Endometrial microvascular endothelial cells (primary cell): ENCODE results near the gene ADGRV1. TPM values are rescaled to one million over a fixed set of nuclear protein-coding genes. Genes with fewer than 3 reads are reported as not detected.

Source experiments
- in situ Hi-C: cut with HindIII; loops from 2 replicates; pipeline ENCODE4 v1.10.0; 2017; ENCODE audit warnings: low sequenced_read_pairs, low pct_unique_long_range_greater_than_20kb; ENCODE audit errors: inconsistent ontology term
- total RNA-seq: library from RNA; depleted of rRNA; stranded (reverse); fragments of >200 nt; gene quantifications from one replicate; pipeline ENCODE4 v1.2.3, GENCODE V29; 2015; ENCODE audit errors: inconsistent ontology term

Gene ADGRV1
- total RNA-seq, 1 donor from 2014 or later = not detected

DNA sequence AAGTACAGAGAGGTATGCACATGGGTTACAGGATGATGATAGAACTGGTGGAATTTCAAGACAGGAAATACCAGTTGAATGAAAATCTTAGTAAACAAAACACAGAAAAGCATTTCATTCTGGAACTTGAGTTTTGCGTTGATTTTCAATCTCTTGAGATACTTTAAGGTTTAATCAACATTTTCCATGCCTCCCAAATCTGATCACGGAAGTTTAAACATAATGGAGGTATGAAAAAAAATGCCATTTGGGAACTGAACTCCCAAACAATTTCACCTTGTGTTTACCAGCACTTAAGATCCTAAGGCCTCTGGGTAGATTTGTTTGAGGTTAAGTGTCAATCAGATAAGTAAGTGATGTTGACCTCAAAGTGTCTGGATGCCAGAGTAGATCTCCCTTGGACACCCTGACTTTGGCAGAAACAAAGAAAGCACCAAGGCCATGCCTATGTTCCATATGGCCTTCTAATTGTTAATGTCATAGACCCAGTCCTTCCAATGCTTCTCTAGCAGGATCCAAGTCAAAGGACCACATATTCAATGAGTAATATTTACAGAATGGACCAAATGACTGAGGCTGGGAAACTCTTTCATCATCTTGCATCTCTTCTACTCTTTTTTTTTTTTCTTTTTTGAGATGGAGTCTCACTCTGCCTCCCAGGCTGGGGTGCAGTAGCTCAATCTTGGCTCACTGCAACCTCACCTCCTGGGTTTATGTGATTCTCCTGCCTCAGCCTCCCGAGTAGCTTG is 607.6 kb downstream of the ADGRV1 start:
- in situ Hi-C loops = no loop called here

DNA sequence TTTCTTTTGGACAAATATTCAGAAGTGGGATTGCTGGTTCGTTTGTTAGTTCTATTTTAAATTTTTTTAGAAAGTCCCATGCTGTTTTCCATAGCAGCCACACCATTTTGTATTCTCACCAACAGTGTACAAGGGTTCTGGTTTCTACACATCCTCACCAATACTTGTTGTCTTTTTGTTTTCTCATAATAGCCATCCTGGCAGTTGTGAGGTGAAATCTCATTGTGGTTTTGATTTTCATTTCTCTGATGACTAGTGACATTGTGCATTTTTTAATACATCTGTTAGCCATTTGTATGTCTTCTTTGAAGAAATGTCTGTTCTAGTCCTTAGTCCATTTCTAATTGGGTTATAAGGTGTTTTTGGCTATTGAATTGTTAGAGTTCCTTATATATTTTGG is 610.3 kb downstream of the ADGRV1 start:
- in situ Hi-C loops = no loop called here

DNA sequence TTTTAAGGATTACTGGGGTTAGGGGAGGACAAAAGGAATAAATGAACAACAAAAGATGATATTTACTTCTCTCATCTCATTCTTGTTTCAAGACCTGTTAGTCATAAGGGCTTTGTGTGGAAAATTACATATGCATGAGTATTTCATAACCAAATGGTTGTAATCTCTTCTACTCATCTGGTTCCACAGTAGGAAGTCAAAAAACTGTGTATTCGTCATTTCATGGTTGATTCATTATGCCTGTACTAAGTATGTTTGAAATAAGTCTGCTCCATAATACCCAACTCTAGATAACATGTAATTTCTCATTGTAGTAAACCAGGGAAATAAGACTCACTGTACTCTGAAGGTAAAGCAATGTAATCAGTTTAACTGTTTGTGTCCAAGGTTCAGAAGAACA is 611.7 kb downstream of the ADGRV1 start:
- in situ Hi-C loops = no loop called here

DNA sequence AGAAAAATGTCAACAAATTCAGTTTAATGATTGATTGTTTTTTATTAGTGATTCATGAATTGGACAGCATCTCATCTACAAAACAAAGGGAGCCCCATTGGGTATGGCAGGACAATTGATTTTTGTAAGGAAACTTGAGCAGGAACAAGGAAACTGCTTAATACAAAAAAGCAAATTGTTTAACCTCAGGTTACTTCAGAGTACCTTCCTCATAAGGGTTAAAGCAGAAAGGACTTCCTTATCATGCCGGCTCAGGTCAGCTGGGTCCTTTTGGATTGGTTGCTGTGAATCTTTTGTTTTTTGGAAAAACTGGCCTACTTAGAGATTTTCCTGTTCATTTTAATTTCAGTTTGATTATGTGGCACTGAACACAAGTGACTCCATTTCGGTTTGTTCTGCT is 612.7 kb downstream of the ADGRV1 start:
- in situ Hi-C loops = no loop called here

DNA sequence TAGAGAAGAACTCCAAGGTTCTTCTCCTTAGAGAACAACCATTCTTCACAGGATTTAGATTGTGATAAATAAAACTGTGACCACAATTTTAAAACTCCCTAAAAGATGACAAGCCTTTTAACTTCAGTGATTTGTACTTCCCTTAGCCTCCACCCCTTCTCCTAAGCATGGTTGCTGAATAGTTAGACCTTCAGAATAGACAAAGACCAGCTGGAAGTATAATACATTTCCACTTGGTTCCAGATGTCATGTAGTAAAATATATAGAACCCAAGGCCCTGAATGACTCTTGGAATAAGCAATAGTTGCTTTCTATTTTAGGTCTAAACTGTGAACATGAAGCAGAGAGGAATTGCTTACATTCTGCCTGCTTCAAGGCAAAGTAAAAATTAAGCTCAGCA is 615.8 kb downstream of the ADGRV1 start:
- in situ Hi-C loops = no loop called here

DNA sequence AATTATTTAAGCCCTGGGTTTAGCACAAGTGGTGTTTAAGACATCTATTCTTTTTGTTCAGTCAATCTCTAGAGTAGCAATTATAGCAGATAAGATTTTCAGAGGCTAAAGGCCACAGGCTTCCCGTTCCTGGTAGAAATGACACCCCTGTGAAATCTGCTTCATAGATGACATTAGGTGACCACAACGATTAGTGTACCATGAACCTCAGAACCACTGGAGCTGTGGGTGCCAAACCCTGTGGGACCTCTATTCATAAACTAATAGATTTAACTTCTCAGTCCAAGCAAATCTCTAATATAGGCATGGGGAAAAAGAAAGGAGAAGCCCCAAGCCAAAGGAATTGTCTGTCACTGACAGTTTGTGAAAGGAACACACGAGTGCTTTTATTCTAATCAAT is 617.1 kb downstream of the ADGRV1 start:
- in situ Hi-C loops = no loop called here

DNA sequence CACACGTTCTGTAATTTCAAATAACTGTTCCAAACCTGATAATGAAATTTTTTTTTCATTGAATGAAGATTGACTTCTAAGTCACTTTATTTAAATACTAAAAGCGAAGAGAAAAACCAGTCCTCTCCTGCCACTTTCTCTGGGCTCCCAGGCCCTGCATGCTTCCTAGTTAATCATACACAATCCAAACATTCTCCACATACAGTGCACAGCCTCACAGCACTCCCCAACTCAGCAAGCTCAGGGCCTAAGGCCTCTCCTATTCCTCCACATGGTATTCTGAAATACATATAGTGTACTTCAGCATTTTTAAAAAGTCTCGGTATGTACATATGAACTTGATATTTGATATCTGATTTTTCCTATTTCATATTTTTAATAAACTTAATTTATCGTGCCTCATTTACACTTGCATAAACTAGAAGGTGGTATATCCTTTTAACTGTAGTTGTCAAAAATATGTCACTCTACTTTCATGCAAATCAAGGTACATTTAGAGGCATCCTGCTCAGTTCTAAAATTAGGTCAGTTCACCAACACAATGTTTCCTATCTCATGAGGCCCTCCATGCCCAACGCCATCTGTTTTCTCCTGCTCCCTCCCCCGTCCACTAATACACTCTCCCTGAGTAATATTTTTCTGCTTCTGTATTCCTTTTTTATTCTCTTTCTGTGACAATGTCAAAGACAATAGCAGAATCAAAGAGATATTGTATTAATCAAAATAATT is 617.9 kb downstream of the ADGRV1 start:
- in situ Hi-C loops = no loop called here

DNA sequence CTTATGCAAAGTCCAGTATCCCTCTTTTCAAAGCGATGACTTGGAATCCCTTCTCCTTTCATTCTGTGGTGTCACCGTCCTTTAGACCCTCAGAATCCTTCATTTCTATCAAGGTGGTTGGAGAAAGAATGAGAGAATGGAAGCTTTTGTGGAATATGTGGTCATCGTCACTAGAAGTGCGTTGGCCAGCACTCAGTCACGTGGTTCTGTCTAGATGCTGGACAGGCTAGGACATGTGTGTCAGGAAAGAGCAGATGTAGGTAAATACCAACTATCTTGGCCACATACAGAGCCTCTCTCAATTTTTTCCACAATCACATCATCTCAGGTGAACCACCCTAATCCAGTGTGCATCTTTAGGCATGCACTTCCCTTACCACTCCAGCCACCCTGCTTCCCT is 618.5 kb downstream of the ADGRV1 start:
- in situ Hi-C loops = no loop called here

DNA sequence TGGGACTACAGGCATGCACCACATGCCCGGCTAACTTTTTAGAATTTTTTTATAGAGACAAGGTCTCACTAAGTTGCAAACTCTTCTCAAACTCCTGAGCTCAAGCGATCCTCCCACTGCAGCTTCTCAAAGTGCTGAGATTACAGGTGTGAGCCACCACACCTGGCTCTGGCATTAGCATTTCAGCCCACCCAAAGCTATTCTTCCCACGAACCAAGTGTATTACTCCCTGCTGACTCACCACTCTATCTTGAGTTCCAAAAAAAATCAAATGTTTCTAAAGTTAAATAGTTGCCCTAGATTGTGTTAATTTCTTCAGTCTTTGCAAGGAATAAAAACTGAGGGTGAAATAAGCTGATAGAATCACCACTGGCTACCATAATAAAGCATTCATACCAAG is 619.0 kb downstream of the ADGRV1 start:
- in situ Hi-C loops = no loop called here

DNA sequence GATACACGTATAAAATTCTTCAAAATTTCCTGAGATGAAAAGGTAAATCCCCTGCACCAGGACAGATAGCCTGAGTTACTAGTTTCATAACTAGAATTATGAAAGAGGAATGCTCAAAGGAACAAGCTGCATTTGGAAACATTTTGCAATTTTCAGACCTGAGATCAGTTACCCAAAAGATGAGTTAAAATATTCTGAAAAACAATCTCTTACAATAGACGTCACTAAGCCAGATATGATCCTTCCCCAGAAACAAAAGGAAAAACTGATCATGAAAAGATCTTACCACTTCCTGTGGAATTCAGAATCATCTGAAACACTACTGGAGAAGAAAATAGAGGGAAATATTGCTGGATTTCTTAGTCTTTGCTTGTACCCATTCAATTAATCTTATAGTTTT is 619.9 kb downstream of the ADGRV1 start:
- in situ Hi-C loops = no loop called here

DNA sequence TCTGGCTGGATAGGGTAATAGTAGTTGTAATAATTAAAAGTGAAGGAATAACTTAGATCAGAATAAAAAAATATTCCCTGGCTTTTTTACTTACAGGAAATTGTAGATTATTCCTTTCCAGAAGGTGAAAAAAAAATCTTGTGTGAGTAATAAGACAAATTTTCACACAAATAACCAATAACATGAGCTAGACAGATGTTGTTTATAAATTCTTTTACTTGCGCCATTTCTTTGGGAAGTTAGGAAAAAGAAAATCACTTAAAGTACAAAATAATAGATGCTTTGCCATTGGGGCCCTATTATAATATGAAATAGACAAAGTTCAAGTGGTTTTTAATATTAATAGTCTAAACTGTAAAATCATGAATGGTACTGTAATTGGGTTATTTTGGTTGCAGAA is 620.4 kb downstream of the ADGRV1 start:
- in situ Hi-C loops = no loop called here

DNA sequence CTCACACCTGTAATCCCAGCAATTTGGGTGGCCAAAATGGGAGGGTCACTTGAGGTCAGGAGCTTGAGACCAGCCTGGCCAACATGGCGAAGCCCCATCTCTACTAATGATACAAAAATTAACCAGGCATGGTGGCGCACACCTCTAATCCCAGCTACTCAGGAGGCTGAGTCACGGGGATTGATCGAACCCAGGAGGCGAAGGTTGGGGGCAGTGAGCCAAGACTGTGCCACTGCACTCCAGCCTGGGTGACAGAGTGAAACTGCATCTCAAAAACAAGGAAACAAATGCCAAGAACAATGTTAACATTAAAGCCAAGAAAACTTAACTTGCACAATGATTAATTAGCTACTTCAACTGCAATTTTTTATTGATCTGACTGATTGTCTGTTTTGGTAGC is 621.9 kb downstream of the ADGRV1 start:
- in situ Hi-C loops = no loop called here

DNA sequence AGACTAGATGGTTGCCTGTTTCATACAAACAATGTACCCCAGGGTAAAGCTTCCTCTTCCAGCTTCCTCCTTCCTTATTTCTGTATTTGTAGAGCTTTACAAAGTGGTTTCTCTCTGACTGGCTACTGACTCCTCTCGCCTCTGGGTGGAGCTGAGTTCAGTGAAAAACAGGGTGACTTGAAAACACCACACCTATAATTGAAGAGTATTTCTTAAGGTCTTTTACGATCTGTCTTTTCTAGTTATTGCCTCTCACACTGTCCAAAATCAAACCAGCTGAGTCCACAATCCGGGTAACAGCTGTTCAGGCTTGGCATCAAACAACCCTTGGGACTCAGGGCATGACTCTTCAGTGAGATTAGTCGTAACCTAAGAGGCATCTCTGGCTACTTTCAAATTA is 624.2 kb downstream of the ADGRV1 start:
- in situ Hi-C loops = no loop called here

DNA sequence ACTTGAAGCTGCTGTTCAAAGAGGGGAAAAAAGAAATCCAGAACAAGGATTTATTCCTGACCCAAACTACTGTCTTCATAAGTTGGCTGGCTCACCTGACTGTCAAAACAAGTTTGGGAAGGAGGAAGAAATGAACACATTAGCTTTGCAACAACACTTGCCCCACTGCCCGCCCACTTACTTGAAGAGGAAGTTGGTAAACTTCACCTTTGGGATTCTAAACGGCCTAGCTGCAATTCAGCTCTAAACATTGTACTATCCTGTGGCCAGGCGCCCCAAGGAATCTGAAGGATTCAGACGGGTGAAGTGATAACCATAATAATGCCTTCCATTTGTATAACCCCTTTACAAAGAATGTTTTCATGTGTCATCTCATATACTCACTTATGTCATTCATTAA is 625.1 kb downstream of the ADGRV1 start:
- in situ Hi-C loops = no loop called here

DNA sequence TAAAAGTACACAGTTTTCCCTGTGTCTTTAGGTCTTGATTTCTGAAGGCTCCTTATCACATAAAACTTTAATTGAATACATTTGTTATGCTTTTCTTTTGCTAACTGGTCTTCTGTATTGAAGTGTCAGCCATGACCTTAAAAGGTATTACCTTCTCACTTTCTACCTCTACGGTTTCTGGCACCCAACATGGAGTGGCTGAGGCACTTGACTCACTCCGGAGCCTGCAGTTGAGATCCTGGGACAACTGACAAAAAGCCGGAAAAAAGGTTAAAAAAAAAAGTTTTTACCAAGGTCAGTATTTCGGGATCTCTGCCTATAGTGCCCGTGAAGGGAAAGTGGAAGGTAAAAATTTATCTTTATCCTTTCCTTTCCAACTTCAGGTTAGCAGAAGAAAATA is 627.5 kb downstream of the ADGRV1 start:
- in situ Hi-C loops = no loop called here

DNA sequence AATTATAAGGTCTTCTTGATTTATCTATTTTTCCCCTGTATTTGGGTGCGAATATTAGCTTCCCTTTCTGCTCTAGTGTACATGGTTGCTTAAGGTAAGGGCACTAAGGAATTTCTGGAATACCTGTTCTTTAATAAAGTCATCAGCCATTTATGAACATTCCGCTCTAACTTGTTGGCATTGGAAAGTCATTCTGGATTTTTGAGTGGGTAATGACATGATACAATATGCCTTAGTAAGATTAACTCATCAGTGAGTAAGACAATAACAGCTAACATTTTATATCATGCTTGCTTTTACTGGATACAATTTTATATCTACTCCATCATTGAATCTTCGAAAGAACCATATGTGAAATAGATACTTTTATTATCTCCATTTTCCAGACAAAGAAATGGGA is 628.4 kb downstream of the ADGRV1 start:
- in situ Hi-C loops = no loop called here

DNA sequence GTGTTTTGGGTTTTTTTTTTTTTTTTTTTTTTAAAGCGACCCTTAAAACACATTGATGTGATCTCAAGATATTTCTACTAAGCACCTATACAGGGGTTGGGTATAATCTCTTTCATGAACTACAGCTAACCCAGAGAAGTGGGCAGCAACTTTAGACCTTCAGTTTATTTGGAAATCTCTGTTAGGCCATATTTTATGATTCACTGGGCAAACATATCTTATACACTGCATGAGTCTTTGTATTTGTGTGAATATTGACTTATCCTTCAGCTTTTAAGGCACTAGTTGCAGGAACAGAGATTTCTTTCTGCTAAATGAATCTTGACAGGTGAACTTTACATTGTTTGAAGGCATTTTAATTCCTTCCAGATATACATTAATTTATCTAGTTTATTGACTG is 630.2 kb downstream of the ADGRV1 start:
- in situ Hi-C loops = no loop called here

DNA sequence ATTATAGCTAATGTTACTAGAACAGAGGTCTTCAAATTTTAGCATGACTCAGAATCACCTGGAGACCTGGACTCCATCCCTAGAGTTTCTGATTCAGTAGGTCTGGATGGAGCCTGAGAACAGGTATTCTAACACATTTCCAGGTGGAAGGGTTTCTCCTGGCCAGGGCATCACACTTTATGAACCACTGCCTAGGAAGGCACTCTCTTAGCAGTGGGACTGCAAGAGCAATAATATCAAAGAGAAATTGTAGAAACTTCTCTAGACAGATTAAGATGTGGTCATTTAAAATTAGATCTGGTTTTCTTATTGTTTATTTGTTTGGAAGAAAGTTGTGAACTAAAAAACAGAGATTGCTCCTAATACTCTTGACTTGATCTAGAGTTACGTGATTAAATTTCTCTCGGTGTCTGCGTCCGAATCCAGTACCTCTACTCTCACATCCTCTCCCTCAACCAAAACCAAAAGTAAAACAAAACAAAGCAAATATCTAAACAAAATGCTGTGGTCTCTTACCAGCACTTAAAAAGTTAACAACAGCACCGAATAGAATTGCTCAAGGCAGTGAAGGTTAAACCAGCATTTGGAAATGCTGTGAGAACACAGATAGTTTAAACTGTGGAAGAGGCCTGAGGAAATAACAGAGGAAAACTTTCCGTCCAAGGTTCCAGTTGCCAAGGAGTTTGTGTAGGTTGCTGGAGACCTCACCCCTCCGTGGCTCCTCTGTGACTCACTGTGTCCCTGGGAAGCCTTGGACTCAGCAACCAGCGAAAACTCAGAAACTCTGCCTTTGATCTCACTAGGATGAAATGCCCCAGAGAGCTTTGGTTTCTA is 631.1 kb downstream of the ADGRV1 start:
- in situ Hi-C loops = no loop called here

DNA sequence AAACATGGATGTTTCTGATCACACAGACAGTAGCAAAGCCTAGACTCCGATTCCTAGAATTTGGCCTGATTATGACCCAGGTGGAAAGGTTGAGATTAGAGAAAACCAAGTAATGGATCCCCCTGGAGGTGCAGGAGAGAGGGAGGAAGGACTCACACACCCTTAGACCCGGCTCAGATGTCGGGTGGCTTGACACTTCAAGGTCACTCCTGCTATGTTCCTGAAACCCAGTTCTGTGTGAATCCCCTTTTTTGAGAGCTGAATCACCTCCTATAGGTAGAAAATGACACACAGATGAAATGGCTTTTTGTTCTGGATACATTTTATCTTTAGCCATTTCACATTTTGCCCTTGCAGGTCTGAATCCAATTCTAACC is 631.7 kb downstream of the ADGRV1 start:
- in situ Hi-C loops = no loop called here

DNA sequence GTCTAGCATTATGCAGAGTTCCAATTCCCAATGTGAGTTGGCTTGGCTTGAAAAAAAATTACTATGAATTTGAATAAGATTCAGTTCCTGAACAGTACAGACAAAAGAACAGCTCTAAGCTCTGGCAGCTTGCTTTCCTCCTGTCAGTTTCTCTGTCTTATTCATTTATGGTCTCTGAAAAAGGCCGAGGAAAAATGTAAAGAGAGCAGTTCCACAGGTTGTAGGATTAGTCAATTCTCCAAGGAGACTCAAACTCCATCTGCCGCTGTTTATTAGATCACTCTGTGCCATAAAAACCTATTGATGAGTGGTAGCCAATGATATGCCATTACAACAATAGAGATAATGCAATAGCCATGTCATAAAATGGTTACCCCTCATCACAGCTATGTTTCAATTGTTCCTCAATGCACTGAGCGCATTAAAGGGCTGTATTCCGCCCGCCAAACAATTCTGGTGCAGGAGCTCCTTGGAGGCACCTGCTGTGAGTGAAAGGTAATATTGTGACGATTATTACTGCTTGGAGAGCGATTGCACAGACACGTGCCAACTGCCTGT is 636.3 kb downstream of the ADGRV1 start:
- in situ Hi-C loops = no loop called here
